Smooth muscle cell (in vitro differentiated cells): ENCODE measurements around the gene BAG5. TPM values are rescaled to one million over a fixed set of nuclear protein-coding genes. Genes with fewer than 3 reads are reported as not detected.

Source experiments
- DNase-seq: peaks from one replicate; lab custom pipeline; 2025; ENCODE audit not compliant: unreplicated experiment; lab: John Stamatoyannopoulos, UW
- H2AFZ ChIP-seq: fragments of 200-600 bp; sonication (generic); 2 replicates; pipeline ENCODE4 v1.6.0; 2016; ENCODE audit warnings: antibody characterized with exemption, low read depth, mild to moderate bottlenecking
- H3F3A ChIP-seq: fragments of 200-600 bp; sonication (generic); 2 replicates; pipeline ENCODE4 v1.6.0; 2017; ENCODE audit warnings: antibody characterized with exemption, low read depth
- H3K27ac ChIP-seq: fragments of 200-600 bp; sonication (generic); 2 replicates; pipeline ENCODE4 v1.5.1; 2016; ENCODE audit warnings: low read depth, mild to moderate bottlenecking
- H3K27me3 ChIP-seq: fragments of 200-600 bp; sonication (generic); 2 replicates; pipeline ENCODE4 v1.6.1; 2016; ENCODE audit warnings: low read depth, mild to moderate bottlenecking
- H3K36me3 ChIP-seq: fragments of 200-600 bp; sonication (generic); 2 replicates; pipeline ENCODE4 v1.5.1; 2016; ENCODE audit warnings: low read depth
- H3K4me1 ChIP-seq: fragments of 200-600 bp; sonication (generic); 2 replicates; pipeline ENCODE4 v1.5.1; 2016; ENCODE audit warnings: low read depth
- H3K4me2 ChIP-seq: fragments of 200-600 bp; sonication (generic); 2 replicates; pipeline ENCODE4 v1.6.0; 2016; ENCODE audit warnings: mild to moderate bottlenecking
- H3K4me3 ChIP-seq: fragments of 200-600 bp; sonication (generic); 2 replicates; pipeline ENCODE4 v1.5.1; 2016; ENCODE audit warnings: mild to moderate bottlenecking
- H3K79me2 ChIP-seq: fragments of 200-600 bp; sonication (generic); 2 replicates; pipeline ENCODE4 v1.6.0; 2016; ENCODE audit warnings: low read depth, mild to moderate bottlenecking
- H3K9ac ChIP-seq: fragments of 200-600 bp; sonication (generic); 2 replicates; pipeline ENCODE4 v1.6.0; 2016; ENCODE audit warnings: low read depth
- H3K9me3 ChIP-seq: fragments of 200-600 bp; sonication (generic); replicated peaks from 2 replicates; pipeline ENCODE4 v1.5.1; 2016; ENCODE audit warnings: low read depth
- H4K20me1 ChIP-seq: fragments of 200-600 bp; sonication (generic); 2 replicates; pipeline ENCODE4 v1.6.0; 2016; ENCODE audit warnings: low read depth
- CTCF ChIP-seq: fragments of 200-600 bp; sonication (generic); IDR thresholded peaks from 2 replicates; pipeline ENCODE4 v1.5.1; 2017; ENCODE audit warnings: borderline replicate concordance, mild to moderate bottlenecking, antibody characterized with exemption; ENCODE audit not compliant: insufficient read depth, poor library complexity, severe bottlenecking
- WGBS: methylation state at CpG from one replicate; pipeline ENCODE4 v1.1.7; 2016; ENCODE audit warnings: low lambda C conversion rate; 5-methylcytosine and 5-hydroxymethylcytosine counted together
- polyA plus RNA-seq: library from polyadenylated mRNA; unstranded; fragments of >200 nt; fragmentation: Nextera tagmentation; extraction: Ambion mirVana; gene quantifications from 2 replicates; pipeline ENCODE4 v1.2.1, GENCODE V29; 2016
- total RNA-seq: library from RNA; depleted of rRNA; stranded (reverse); fragments of >200 nt; gene quantifications from 2 replicates; pipeline ENCODE4 v1.2.3, GENCODE V29; 2014

The BAG5 gene
- total and polyA plus RNA-seq, 2 experiments from 2014 or later: 13.4 to 31.1 TPM

GRCh38 chr14:103539056-103539825 is 23.2 kb downstream of the BAG5 start:
- Histone ChIP-seq H3K4me1 (peaks cover 25% of the 10 kb centered on the region), H3K4me3 (no peak overlapping the region), H3K4me2 (no peak overlapping the region), H2AFZ (no peak overlapping the region), H3K79me2 (no peaks in the 10 kb centered on the region), H3K27me3 (no peaks in the 10 kb centered on the region), H3K36me3 (no peaks in the 10 kb centered on the region), H3K9me3 (no peaks in the 10 kb centered on the region), H4K20me1 (no peaks in the 10 kb centered on the region), H3K27ac (peak overlapping the region; percentile 91), H3F3A (peaks cover 4% of the 10 kb centered on the region), H3K9ac (no peak overlapping the region)
- TF ChIP-seq CTCF: no peak
- no peak for DNase-seq
- 81% methylated on average over 28 of the region's 28 CpGs for WGBS

DNA sequence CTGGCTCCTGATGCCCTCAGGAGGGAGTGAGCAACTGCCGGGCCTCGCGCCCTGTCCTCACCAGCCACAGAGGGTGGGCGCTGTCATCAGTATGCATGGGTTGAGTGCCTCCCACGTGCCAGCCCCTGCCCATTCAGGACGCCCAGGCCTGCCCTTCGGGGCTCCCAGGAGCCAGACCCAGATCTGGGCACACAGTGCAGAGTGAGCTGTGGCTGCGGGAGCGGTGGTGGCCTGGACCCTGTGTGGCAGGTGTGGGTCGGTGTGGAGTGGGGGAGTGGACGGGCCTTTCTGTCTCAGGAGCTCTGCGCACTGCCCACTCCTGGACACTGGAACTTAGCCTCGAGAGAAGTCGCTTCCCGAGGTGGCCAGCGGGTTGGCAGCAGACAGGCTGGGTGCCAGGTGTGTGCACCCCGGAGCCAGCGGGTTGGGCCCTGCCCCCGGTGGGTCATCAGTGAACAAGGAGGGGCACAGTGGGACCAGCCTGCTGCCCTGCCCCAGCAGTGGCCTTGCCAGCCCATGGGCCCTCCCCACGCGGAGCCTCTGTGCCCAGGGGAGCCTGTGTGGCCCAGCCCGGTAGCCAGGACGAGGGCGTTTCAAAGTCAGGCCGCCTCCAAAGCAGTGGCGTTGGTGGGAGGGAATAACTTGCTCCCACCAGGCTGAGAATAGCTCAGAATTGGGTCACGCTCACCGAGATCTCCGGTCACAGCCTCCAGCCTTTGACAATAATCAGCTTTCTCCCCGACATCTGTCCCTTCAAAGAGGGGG is 24.0 kb downstream of the BAG5 start:
- H3K9me3 ChIP-seq: no peaks in the 10 kb centered on the region
- WGBS: 85% methylated on average over 30 of the region's 30 CpGs
- H3K4me3 ChIP-seq: no peak overlapping the region
- peaks cover 25% of the 10 kb centered on the region for H3K4me1 ChIP-seq
- no peak overlapping the region for H3K27ac ChIP-seq
- H2AFZ ChIP-seq: no peak overlapping the region
- no peak for DNase-seq
- H3K4me2 ChIP-seq: no peak overlapping the region
- H3K27me3 ChIP-seq: no peaks in the 10 kb centered on the region
- H3K79me2 ChIP-seq: no peaks in the 10 kb centered on the region
- no peaks in the 10 kb centered on the region for H4K20me1 ChIP-seq
- peaks cover 4% of the 10 kb centered on the region for H3F3A ChIP-seq
- no peak overlapping the region for H3K9ac ChIP-seq
- H3K36me3 ChIP-seq: no peaks in the 10 kb centered on the region
- no peak for TF ChIP-seq CTCF

GRCh38 chr14:103537175-103537990 is 25.1 kb downstream of the BAG5 start:
- Histone ChIP-seq H4K20me1 (no peaks in the 10 kb centered on the region), H3K27me3 (no peaks in the 10 kb centered on the region), H3K4me3 (no peak overlapping the region), H3K79me2 (no peaks in the 10 kb centered on the region), H2AFZ (no peak overlapping the region), H3K27ac (no peak overlapping the region), H3K9me3 (no peaks in the 10 kb centered on the region), H3F3A (peaks cover 4% of the 10 kb centered on the region), H3K4me1 (peaks cover 16% of the 10 kb centered on the region), H3K36me3 (no peaks in the 10 kb centered on the region), H3K9ac (no peak overlapping the region), H3K4me2 (no peak overlapping the region)
- WGBS: 87% methylated on average over 16 of the region's 18 CpGs
- DNase-seq: no peak
- TF ChIP-seq CTCF: no peak
